H9 (cell line): Measurements from ENCODE around the gene FMC1. TPM values are rescaled to one million over a fixed set of nuclear protein-coding genes. Genes with fewer than 3 reads are reported as not detected.

ENCODE experiments used
- DNase-seq: peaks from one replicate; pipeline ENCODE4 v3.0.0-alpha.2; 2017
- H2AFZ ChIP-seq: one replicate; pipeline ENCODE4 v1.6.1; 2013; ENCODE audit warnings: mild to moderate bottlenecking, low read length, control low read depth, moderate library complexity
- H2AK5ac ChIP-seq: 2 replicates; pipeline ENCODE4 v1.6.1; 2013; ENCODE audit warnings: low read length, control low read depth, mixed read lengths; ENCODE audit not compliant: insufficient read length
- H2BK120ac ChIP-seq: one replicate; pipeline ENCODE4 v1.6.1; 2013; ENCODE audit warnings: low read depth, mild to moderate bottlenecking, low read length, control low read depth, inconsistent platforms; ENCODE audit not compliant: poor library complexity, severe bottlenecking
- H2BK12ac ChIP-seq: 2 replicates; pipeline ENCODE4 v1.6.1; 2013; ENCODE audit warnings: low read length, control low read depth, mixed read lengths, low read depth; ENCODE audit not compliant: insufficient read length
- H2BK15ac ChIP-seq: 2 replicates; pipeline ENCODE4 v1.6.1; 2013; ENCODE audit warnings: low read depth, low read length, control low read depth
- H2BK20ac ChIP-seq: one replicate; pipeline ENCODE4 v1.6.1; 2013; ENCODE audit warnings: low read depth, mild to moderate bottlenecking, low read length, control low read depth, inconsistent platforms; ENCODE audit not compliant: poor library complexity, severe bottlenecking
- H2BK5ac ChIP-seq: 2 replicates; pipeline ENCODE4 v1.6.1; 2013; ENCODE audit warnings: low read length, control low read depth, mixed read lengths; ENCODE audit not compliant: insufficient read length
- H3K14ac ChIP-seq: 2 replicates; pipeline ENCODE4 v1.6.1; 2013; ENCODE audit warnings: low read length, control low read depth; ENCODE audit not compliant: insufficient read depth
- H3K18ac ChIP-seq: 2 replicates; pipeline ENCODE4 v1.6.1; 2013; ENCODE audit warnings: low read depth, mild to moderate bottlenecking, mixed read lengths, low read length, control low read depth; ENCODE audit not compliant: insufficient read length
- H3K23ac ChIP-seq: 2 replicates; pipeline ENCODE4 v1.6.1; 2013; ENCODE audit warnings: low read length, control low read depth, mixed read lengths, low read depth; ENCODE audit not compliant: insufficient read length
- H3K23me2 ChIP-seq: 2 replicates; pipeline ENCODE4 v1.6.1; 2013; ENCODE audit warnings: low read depth, mild to moderate bottlenecking, mixed read lengths, low read length, control low read depth; ENCODE audit not compliant: insufficient read length, poor library complexity, severe bottlenecking
- H3K27ac ChIP-seq: 2 replicates; pipeline ENCODE4 v1.5.1; 2013; ENCODE audit warnings: low read length, control low read depth, mixed read lengths, low read depth; ENCODE audit not compliant: insufficient read length
- H3K27me3 ChIP-seq: 2 replicates; pipeline ENCODE4 v1.6.1; 2013; ENCODE audit warnings: low read length, control low read depth, inconsistent platforms; ENCODE audit not compliant: insufficient read depth
- H3K4ac ChIP-seq: 2 replicates; pipeline ENCODE4 v1.6.1; 2013; ENCODE audit warnings: low read depth, mild to moderate bottlenecking, control low read depth, inconsistent platforms, low read length, moderate library complexity
- H3K4me1 ChIP-seq: 2 replicates; pipeline ENCODE4 v1.6.1; 2013; ENCODE audit warnings: low read length, control low read depth, inconsistent platforms; ENCODE audit not compliant: insufficient read depth
- H3K4me2 ChIP-seq: 2 replicates; pipeline ENCODE4 v1.6.1; 2013; ENCODE audit warnings: low read length, control low read depth, mixed read lengths; ENCODE audit not compliant: insufficient read length, insufficient read depth
- H3K56ac ChIP-seq: 2 replicates; pipeline ENCODE4 v1.6.1; 2013; ENCODE audit warnings: low read depth, mild to moderate bottlenecking, mixed read lengths, low read length, control low read depth; ENCODE audit not compliant: insufficient read length
- H3K79me1 ChIP-seq: 2 replicates; pipeline ENCODE4 v1.6.1; 2013; ENCODE audit warnings: low read depth, mild to moderate bottlenecking, moderate library complexity, low read length, control low read depth, inconsistent platforms; ENCODE audit not compliant: insufficient read depth, poor library complexity, severe bottlenecking
- H3K79me2 ChIP-seq: 2 replicates; pipeline ENCODE4 v1.6.1; 2013; ENCODE audit warnings: low read length, control low read depth, inconsistent platforms; ENCODE audit not compliant: insufficient read depth
- H3K9ac ChIP-seq: 2 replicates; pipeline ENCODE4 v1.6.1; 2013; ENCODE audit warnings: low read length, control low read depth, mixed read lengths; ENCODE audit not compliant: insufficient read length; ENCODE audit errors: extremely low read depth
- H3K9me3 ChIP-seq: one replicate; pipeline ENCODE4 v1.6.1; 2013; ENCODE audit warnings: low read depth, low read length, inconsistent platforms; ENCODE audit not compliant: control insufficient read depth
- H3T11ph ChIP-seq: one replicate; pipeline ENCODE4 v1.6.1; 2013; ENCODE audit warnings: mild to moderate bottlenecking, low read length, control low read depth, inconsistent platforms
- H4K20me1 ChIP-seq: one replicate; pipeline ENCODE4 v1.6.1; 2013; ENCODE audit not compliant: control insufficient read depth, insufficient read length, insufficient read depth
- H4K5ac ChIP-seq: 2 replicates; pipeline ENCODE4 v1.6.1; 2013; ENCODE audit warnings: low read depth, mild to moderate bottlenecking, mixed read lengths, low read length, control low read depth; ENCODE audit not compliant: insufficient read length
- H4K8ac ChIP-seq: replicated peaks from 2 replicates; pipeline ENCODE4 v1.6.1; 2013; ENCODE audit warnings: low read length, control low read depth, mixed read lengths, low read depth; ENCODE audit not compliant: insufficient read length
- H4K91ac ChIP-seq: 2 replicates; pipeline ENCODE4 v1.6.1; 2013; ENCODE audit warnings: low read depth, mild to moderate bottlenecking, moderate library complexity, mixed read lengths, low read length, control low read depth; ENCODE audit not compliant: insufficient read length
- H3K27ac Mint-ChIP-seq, 3 experiments: 2 replicates in 2 of 3; 3 replicates in 1 of 3; pipeline ENCODE4 v1.8.0; 2020 to 2021; ENCODE audit warnings: mixed read lengths in 3 of 3, mild to moderate bottlenecking in 1 of 3, moderate library complexity in 1 of 3
- H3K27me3 Mint-ChIP-seq: 2 replicates; pipeline ENCODE4 v1.8.0; 2021; ENCODE audit warnings: low read depth, mild to moderate bottlenecking, moderate library complexity, mixed read lengths
- H3K36me3 Mint-ChIP-seq, 3 experiments: 2 replicates in 2 of 3; 3 replicates in 1 of 3; pipeline ENCODE4 v1.8.0; 2020 to 2021; ENCODE audit warnings: low read depth in 3 of 3, mixed read lengths in 3 of 3; ENCODE audit not compliant: insufficient read depth in 1 of 3
- H3K4me1 Mint-ChIP-seq, 2 experiments: 2 replicates each; pipeline ENCODE4 v1.8.0; 2020; ENCODE audit warnings: mixed read lengths in 2 of 2
- H3K4me3 Mint-ChIP-seq, 2 experiments: 2 replicates in 1 of 2; 3 replicates in 1 of 2; pipeline ENCODE4 v1.8.0; 2020 to 2021; ENCODE audit warnings: mild to moderate bottlenecking in 2 of 2, mixed read lengths in 2 of 2, moderate library complexity in 1 of 2
- H3K9me3 Mint-ChIP-seq, 2 experiments: 2 replicates in 1 of 2; 3 replicates in 1 of 2; pipeline ENCODE4 v1.8.0; 2020; ENCODE audit warnings: mild to moderate bottlenecking in 2 of 2, mixed read lengths in 2 of 2, moderate library complexity in 1 of 2
- CTCF ChIP-seq: fragments of 200-600 bp; sonication (generic); conservative IDR thresholded peaks from 3 replicates; pipeline ENCODE4 v1.8.0; 2021; ENCODE audit warnings: antibody characterized with exemption, mild to moderate bottlenecking
- WGBS: extraction: QIAGEN DNeasy Blood & Tissue Kit; methylation state at CpG from one replicate; pipeline ENCODE4 v1.1.7; 2013; ENCODE audit warnings: missing lambda C conversion rate, low lambda C conversion rate, mixed read lengths; ENCODE audit not compliant: insufficient read length; ENCODE audit errors: extremely low coverage; 5-methylcytosine and 5-hydroxymethylcytosine counted together
- total RNA-seq: library from RNA; stranded (reverse); gene quantifications from 2 replicates; pipeline ENCODE4 v1.2.1, GENCODE V29; 2021

Gene FMC1
- total RNA-seq, 1 experiment from 2014 or later, result 10.9 TPM

- no peaks in the 10 kb centered on the region for H3K23me2 ChIP-seq
- no peak overlapping the region for H2BK15ac ChIP-seq
- no peaks in the 10 kb centered on the region for H4K20me1 ChIP-seq
- no peak overlapping the region for H3K14ac ChIP-seq
- DNase-seq, result no peak
- no peak overlapping the region for H2BK12ac ChIP-seq
- no peak overlapping the region for H4K91ac ChIP-seq
- peak overlapping the region in 1 of 3 experiments; percentile 32; a peak in 1 of 7 replicates for H3K27ac Mint-ChIP-seq
- H3K27me3 Mint-ChIP-seq, result no peaks in the 10 kb centered on the region
- no peak overlapping the region for H3K56ac ChIP-seq
- H3T11ph ChIP-seq, result no peak overlapping the region
- H3K27ac ChIP-seq, result no peak overlapping the region
- H3K36me3 Mint-ChIP-seq, result peaks cover 11 to 52% (median 49%) of the 10 kb centered on the region in 3 experiments; a peak in 6 of 7 replicates
- H2BK20ac ChIP-seq, result no peak overlapping the region
- no peak overlapping the region for H3K4ac ChIP-seq
- no peaks in the 10 kb centered on the region for H3K9me3 Mint-ChIP-seq
- H3K18ac ChIP-seq, result no peak overlapping the region
- H3K4me2 ChIP-seq, result no peak overlapping the region
- no peaks in the 10 kb centered on the region for H3K9me3 ChIP-seq
- no peaks in the 10 kb centered on the region for H3K4me1 ChIP-seq
- no peaks in the 10 kb centered on the region for H3K4me1 Mint-ChIP-seq
- TF ChIP-seq CTCF, result no peak
- no peak overlapping the region for H3K4me3 Mint-ChIP-seq
- H3K79me2 ChIP-seq, result no peaks in the 10 kb centered on the region
- H3K79me1 ChIP-seq, result peaks cover 2% of the 10 kb centered on the region
- no peak overlapping the region for H2BK5ac ChIP-seq
- no peak overlapping the region for H4K8ac ChIP-seq
- no peak overlapping the region for H2AFZ ChIP-seq
- no peak overlapping the region for H4K5ac ChIP-seq
- H2AK5ac ChIP-seq, result no peak overlapping the region
- no peak overlapping the region for H3K9ac ChIP-seq
- WGBS, result no CpG with 5 or more reads among the region's 1 CpG
- H3K23ac ChIP-seq, result no peak overlapping the region
- H3K27me3 ChIP-seq, result no peaks in the 10 kb centered on the region
- H2BK120ac ChIP-seq, result no peak overlapping the region
Observed at GRCh38 chr7:139393621-139394211, 52.6 kb downstream of the FMC1 start.
